Fibroblast of lung (primary cell): Measurements from ENCODE around the gene ABCA7. TPM values are rescaled to one million over a fixed set of nuclear protein-coding genes. Genes with fewer than 3 reads are reported as not detected.
A peak's percentile ranks its signal among the peaks of the same experiment; 100 is the strongest.

Source experiments
- DNase-seq, 2 donors: peaks; one replicate each; pipeline versions ENCODE4 v3.0.0 to v3.0.0-alpha.2; 2010; ENCODE audit warnings: low read depth in 2 of 2
- H2AFZ ChIP-seq: 2 replicates; pipeline ENCODE4 v1.5.1; 2012; ENCODE audit warnings: low read length, control low read depth, inconsistent platforms
- H3K27ac ChIP-seq: 2 replicates; pipeline ENCODE4 v1.5.1; 2011; ENCODE audit warnings: low read length, control low read depth; ENCODE audit not compliant: insufficient read depth
- H3K27me3 ChIP-seq: 2 replicates; pipeline ENCODE4 v1.5.1; 2011; ENCODE audit warnings: mild to moderate bottlenecking, low read length; ENCODE audit not compliant: control insufficient read depth, insufficient read depth
- H3K36me3 ChIP-seq: 2 replicates; pipeline ENCODE4 v1.5.1; 2011; ENCODE audit warnings: low read length; ENCODE audit not compliant: control insufficient read depth, insufficient read depth
- H3K4me1 ChIP-seq: 2 replicates; pipeline ENCODE4 v1.5.1; 2011; ENCODE audit warnings: low read length; ENCODE audit not compliant: control insufficient read depth, insufficient read depth; ENCODE audit errors: extremely low read depth
- H3K4me2 ChIP-seq: 2 replicates; pipeline ENCODE4 v1.5.1; 2011; ENCODE audit warnings: low read length, control low read depth; ENCODE audit not compliant: insufficient read depth; ENCODE audit errors: extremely low read depth
- H3K4me3 ChIP-seq, 4 experiments: fragments of 200-600 bp in 1 of 4; sonication (generic) in 1 of 4; replicated peaks in 1 of 4; 2 replicates each; pipeline ENCODE4 v1.5.1; 2011 to 2016; ENCODE audit warnings: low read length in 4 of 4, low read depth in 3 of 4, mild to moderate bottlenecking in 3 of 4, control low read depth in 2 of 4, inconsistent platforms in 1 of 4, mixed read lengths in 1 of 4; ENCODE audit not compliant: insufficient read depth in 1 of 4; ENCODE audit errors: control extremely low read depth in 1 of 4
- H3K79me2 ChIP-seq: 2 replicates; pipeline ENCODE4 v1.5.1; 2012; ENCODE audit warnings: mild to moderate bottlenecking, low read length, inconsistent platforms; ENCODE audit not compliant: control insufficient read depth, insufficient read depth
- H3K9ac ChIP-seq: 2 replicates; pipeline ENCODE4 v1.5.1; 2011; ENCODE audit warnings: mild to moderate bottlenecking, low read length, control low read depth; ENCODE audit not compliant: insufficient read depth
- H3K9me3 ChIP-seq: 2 replicates; pipeline ENCODE4 v1.5.1; 2012; ENCODE audit warnings: low read depth, low read length; ENCODE audit not compliant: control insufficient read depth, insufficient read depth
- H4K20me1 ChIP-seq: 2 replicates; pipeline ENCODE4 v1.5.1; 2011; ENCODE audit warnings: low read length; ENCODE audit not compliant: control insufficient read depth, insufficient read depth; ENCODE audit errors: extremely low read depth
- EZH2 ChIP-seq: IDR thresholded peaks from 2 replicates; pipeline ENCODE4 v1.5.1; 2012; ENCODE audit warnings: low read length, control low read depth, mild to moderate bottlenecking; ENCODE audit errors: missing control alignments
- polyA plus RNA-seq, 2 donors: library from polyadenylated mRNA; depleted of rRNA in 1 of 2; stranded (reverse) in 1 of 2; unstranded in 1 of 2; fragments of >200 nt; gene quantifications; 2 replicates each; pipeline ENCODE4 v1.2.1, GENCODE V29; 2011 to 2012; ENCODE audit warnings: missing spikeins in 1 of 2
- total RNA-seq: library from RNA; depleted of rRNA; stranded (reverse); fragments of >200 nt; gene quantifications from 2 replicates; pipeline ENCODE4 v1.2.1, GENCODE V29; 2014
- TF ChIP-seq, protein P1 (sequence below), 2 donors: IDR thresholded peaks in 1 of 2; conservative IDR thresholded peaks in 1 of 2; 1 replicate in 1 of 2; 2 replicates in 1 of 2; pipeline ENCODE4 v1.5.1; 2011 to 2012; ENCODE audit warnings: low read length in 2 of 2, control low read depth in 1 of 2, inconsistent platforms in 1 of 2, low read depth in 1 of 2, mild to moderate bottlenecking in 1 of 2

The ABCA7 gene
- total and polyA plus RNA-seq, 2 donors (not counting 1 experiment from before 2014, with no cell fraction given), result 2.2 to 9.7 TPM

GRCh38 chr19:1081301-1082164 is 41.6 kb downstream of the ABCA7 start:
- Histone ChIP-seq H3K79me2 (no peaks in the 10 kb centered on the region), H3K4me3 (no peak overlapping the region), H3K36me3 (no peaks in the 10 kb centered on the region), H3K4me1 (no peaks in the 10 kb centered on the region), H2AFZ (no peak overlapping the region), H4K20me1 (no peaks in the 10 kb centered on the region), H3K4me2 (no peak overlapping the region), H3K27me3 (no peaks in the 10 kb centered on the region), H3K27ac (no peak overlapping the region), H3K9me3 (no peaks in the 10 kb centered on the region), H3K9ac (no peak overlapping the region)
- no peak for DNase-seq
- TF ChIP-seq, protein P1, sequence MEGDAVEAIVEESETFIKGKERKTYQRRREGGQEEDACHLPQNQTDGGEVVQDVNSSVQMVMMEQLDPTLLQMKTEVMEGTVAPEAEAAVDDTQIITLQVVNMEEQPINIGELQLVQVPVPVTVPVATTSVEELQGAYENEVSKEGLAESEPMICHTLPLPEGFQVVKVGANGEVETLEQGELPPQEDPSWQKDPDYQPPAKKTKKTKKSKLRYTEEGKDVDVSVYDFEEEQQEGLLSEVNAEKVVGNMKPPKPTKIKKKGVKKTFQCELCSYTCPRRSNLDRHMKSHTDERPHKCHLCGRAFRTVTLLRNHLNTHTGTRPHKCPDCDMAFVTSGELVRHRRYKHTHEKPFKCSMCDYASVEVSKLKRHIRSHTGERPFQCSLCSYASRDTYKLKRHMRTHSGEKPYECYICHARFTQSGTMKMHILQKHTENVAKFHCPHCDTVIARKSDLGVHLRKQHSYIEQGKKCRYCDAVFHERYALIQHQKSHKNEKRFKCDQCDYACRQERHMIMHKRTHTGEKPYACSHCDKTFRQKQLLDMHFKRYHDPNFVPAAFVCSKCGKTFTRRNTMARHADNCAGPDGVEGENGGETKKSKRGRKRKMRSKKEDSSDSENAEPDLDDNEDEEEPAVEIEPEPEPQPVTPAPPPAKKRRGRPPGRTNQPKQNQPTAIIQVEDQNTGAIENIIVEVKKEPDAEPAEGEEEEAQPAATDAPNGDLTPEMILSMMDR (conservative IDR thresholded peaks at IDR 0.05 in 1 of 2, IDR thresholded peaks at IDR 0.05 in 1 of 2; ENCODE audit: low read depth in 1 of 2, low read length in 2 of 2), result no peak
- no peak for TF ChIP-seq EZH2

GRCh38 chr19:1082165-1082927 is 42.4 kb downstream of the ABCA7 start:
- peak in 1 of 2 donors; percentile 18 for DNase-seq
- H3K9me3 ChIP-seq, result no peaks in the 10 kb centered on the region
- no peak overlapping the region for H3K4me3 ChIP-seq
- no peak overlapping the region for H3K27ac ChIP-seq
- H3K4me1 ChIP-seq, result no peaks in the 10 kb centered on the region
- H3K36me3 ChIP-seq, result peaks cover 1% of the 10 kb centered on the region
- H2AFZ ChIP-seq, result no peak overlapping the region
- no peak for TF ChIP-seq EZH2
- TF ChIP-seq, protein P1 (conservative IDR thresholded peaks at IDR 0.05 in 1 of 2, IDR thresholded peaks at IDR 0.05 in 1 of 2; ENCODE audit: low read depth in 1 of 2, low read length in 2 of 2), result no peak
- no peak overlapping the region for H3K4me2 ChIP-seq
- H3K27me3 ChIP-seq, result no peaks in the 10 kb centered on the region
- no peaks in the 10 kb centered on the region for H3K79me2 ChIP-seq
- H4K20me1 ChIP-seq, result no peaks in the 10 kb centered on the region
- no peak overlapping the region for H3K9ac ChIP-seq
